Right lobe of liver (tissue), 4 donors: Measurements from ENCODE around the gene TSFM.

Source experiments
- CTCF ChIP-seq, 4 donors: fragments of 200-600 bp in 3 of 4; fragments of 450-650 bp in 1 of 4; IDR thresholded peaks; one replicate each; pipeline versions ENCODE4 v1.5.1 to v1.8.0; 2016 to 2022; ENCODE audit warnings: antibody characterized with exemption in 4 of 4, mild to moderate bottlenecking in 2 of 4
- POLR2A ChIP-seq: fragments of 450-650 bp; IDR thresholded peaks from one replicate; pipeline ENCODE4 v1.6.1; 2017; ENCODE audit warnings: antibody characterized with exemption, mild to moderate bottlenecking
- donor health status: DM: no; HTN: no; CAD: no.
- donor health status: DM: no; HTN: no; CAD: no.
- donor health status: DM: no; HTN: yes; CAD: no.

- TF ChIP-seq CTCF (IDR thresholded peaks at IDR 0.05): no peak
- no peak for TF ChIP-seq POLR2A
Observed at GRCh38 chr12:57767876-57768275, 14.7 kb upstream of the TSFM start.
